ENCODE results near the gene R3HDML.
"Not testable (repeated sequence)": the region's sequence is repeated elsewhere in the genome, so short reads cannot be mapped to it uniquely, and the experiment has no call there.

Gene R3HDML

GRCh38 chr20:44336725-44337380, at the start of gene R3HDML:
R3HDML (plus strand) TSS chr20:44337043; CDS start chr20:44337158, 115 bp downstream.
- no peak for DNase-seq

- no peak for DNase-seq
Observed at GRCh38 chr20:44287272-44288097, 49.4 kb upstream of the R3HDML start.

GRCh38 chr20:44288252-44288651, 48.6 kb upstream of the R3HDML start:
- peak in 1 of 2 donors; percentile 22 for DNase-seq

- no peak for DNase-seq
Observed at GRCh38 chr20:44291754-44292153, 45.1 kb upstream of the R3HDML start.

- DNase-seq, result no peak
Observed at GRCh38 chr20:44296011-44296410, 40.8 kb upstream of the R3HDML start.

- DNase-seq, result no peak
Observed at GRCh38 chr20:44297721-44298120, 39.1 kb upstream of the R3HDML start.

- not testable (repeated sequence) for DNase-seq
Observed at GRCh38 chr20:44299011-44299535, 37.8 kb upstream of the R3HDML start.

GRCh38 chr20:44301285-44301684, 35.6 kb upstream of the R3HDML start:
- DNase-seq, result no peak

- DNase-seq, result no peak
Observed at GRCh38 chr20:44302026-44302669, 34.7 kb upstream of the R3HDML start.

- no peak for DNase-seq
Observed at GRCh38 chr20:44302736-44303135, 34.1 kb upstream of the R3HDML start.

GRCh38 chr20:44304383-44304782, 32.5 kb upstream of the R3HDML start:
- DNase-seq, result no peak

GRCh38 chr20:44306927-44307326, 29.9 kb upstream of the R3HDML start:
- no peak for DNase-seq

- no peak for DNase-seq
Observed at GRCh38 chr20:44309763-44310663, 26.8 kb upstream of the R3HDML start.

GRCh38 chr20:44310664-44311639, 25.9 kb upstream of the R3HDML start, which contains the start of gene FITM2:
FITM2 (minus strand) TSS chr20:44311202; CDS start chr20:44311148, 54 bp downstream.
- peak; percentile 98 for DNase-seq

- DNase-seq, result no peak
Observed at GRCh38 chr20:44314870-44315269, 22.0 kb upstream of the R3HDML start.

GRCh38 chr20:44319839-44320422, 16.9 kb upstream of the R3HDML start:
- DNase-seq, result no peak

- DNase-seq, result no peak
Observed at GRCh38 chr20:44324343-44324742, 12.5 kb upstream of the R3HDML start.

- DNase-seq, result no peak
Observed at GRCh38 chr20:44326391-44327159, 10.3 kb upstream of the R3HDML start.

GRCh38 chr20:44327748-44328147, 9.1 kb upstream of the R3HDML start:
- DNase-seq, result not testable (repeated sequence)

- no peak for DNase-seq
Observed at GRCh38 chr20:44328428-44328827, 8.4 kb upstream of the R3HDML start.
